Stimulated activated effector memory CD8-positive, alpha-beta T cell treated with anti-CD3 and anti-CD28 coated beads, Interleukin-12 subunit alpha, Interleukin-12 subunit beta, amount 100 ng/mL, for 72 hours (primary cell): ENCODE measurements around the gene TRAPPC8.

Source experiments
- ATAC-seq: fragments of 150-1000 bp; cut with Tn5 transposase; 2 replicates; pipeline ENCODE4 v1.10.0; 2021
- DNase-seq, 2 donors: peaks; one replicate each; pipeline ENCODE4 v3.0.0; 2021 to 2022; ENCODE audit warnings: low spot score in 2 of 2
- H3K27ac Mint-ChIP-seq: one replicate; pipeline ENCODE4 v1.8.0; 2022; ENCODE audit warnings: mild to moderate bottlenecking, mixed read lengths
- H3K36me3 Mint-ChIP-seq: one replicate; pipeline ENCODE4 v1.8.0; 2022; ENCODE audit warnings: mild to moderate bottlenecking, mixed read lengths
- H3K4me1 Mint-ChIP-seq: one replicate; pipeline ENCODE4 v1.8.0; 2022; ENCODE audit warnings: mixed read lengths
- H3K4me3 Mint-ChIP-seq: one replicate; pipeline ENCODE4 v1.8.0; 2022; ENCODE audit warnings: mild to moderate bottlenecking, mixed read lengths
- H3K9me3 Mint-ChIP-seq: one replicate; pipeline ENCODE4 v1.8.0; 2022; ENCODE audit warnings: mixed read lengths

The TRAPPC8 gene, protein sequence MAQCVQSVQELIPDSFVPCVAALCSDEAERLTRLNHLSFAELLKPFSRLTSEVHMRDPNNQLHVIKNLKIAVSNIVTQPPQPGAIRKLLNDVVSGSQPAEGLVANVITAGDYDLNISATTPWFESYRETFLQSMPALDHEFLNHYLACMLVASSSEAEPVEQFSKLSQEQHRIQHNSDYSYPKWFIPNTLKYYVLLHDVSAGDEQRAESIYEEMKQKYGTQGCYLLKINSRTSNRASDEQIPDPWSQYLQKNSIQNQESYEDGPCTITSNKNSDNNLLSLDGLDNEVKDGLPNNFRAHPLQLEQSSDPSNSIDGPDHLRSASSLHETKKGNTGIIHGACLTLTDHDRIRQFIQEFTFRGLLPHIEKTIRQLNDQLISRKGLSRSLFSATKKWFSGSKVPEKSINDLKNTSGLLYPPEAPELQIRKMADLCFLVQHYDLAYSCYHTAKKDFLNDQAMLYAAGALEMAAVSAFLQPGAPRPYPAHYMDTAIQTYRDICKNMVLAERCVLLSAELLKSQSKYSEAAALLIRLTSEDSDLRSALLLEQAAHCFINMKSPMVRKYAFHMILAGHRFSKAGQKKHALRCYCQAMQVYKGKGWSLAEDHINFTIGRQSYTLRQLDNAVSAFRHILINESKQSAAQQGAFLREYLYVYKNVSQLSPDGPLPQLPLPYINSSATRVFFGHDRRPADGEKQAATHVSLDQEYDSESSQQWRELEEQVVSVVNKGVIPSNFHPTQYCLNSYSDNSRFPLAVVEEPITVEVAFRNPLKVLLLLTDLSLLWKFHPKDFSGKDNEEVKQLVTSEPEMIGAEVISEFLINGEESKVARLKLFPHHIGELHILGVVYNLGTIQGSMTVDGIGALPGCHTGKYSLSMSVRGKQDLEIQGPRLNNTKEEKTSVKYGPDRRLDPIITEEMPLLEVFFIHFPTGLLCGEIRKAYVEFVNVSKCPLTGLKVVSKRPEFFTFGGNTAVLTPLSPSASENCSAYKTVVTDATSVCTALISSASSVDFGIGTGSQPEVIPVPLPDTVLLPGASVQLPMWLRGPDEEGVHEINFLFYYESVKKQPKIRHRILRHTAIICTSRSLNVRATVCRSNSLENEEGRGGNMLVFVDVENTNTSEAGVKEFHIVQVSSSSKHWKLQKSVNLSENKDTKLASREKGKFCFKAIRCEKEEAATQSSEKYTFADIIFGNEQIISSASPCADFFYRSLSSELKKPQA (N-terminal part only)

DNA sequence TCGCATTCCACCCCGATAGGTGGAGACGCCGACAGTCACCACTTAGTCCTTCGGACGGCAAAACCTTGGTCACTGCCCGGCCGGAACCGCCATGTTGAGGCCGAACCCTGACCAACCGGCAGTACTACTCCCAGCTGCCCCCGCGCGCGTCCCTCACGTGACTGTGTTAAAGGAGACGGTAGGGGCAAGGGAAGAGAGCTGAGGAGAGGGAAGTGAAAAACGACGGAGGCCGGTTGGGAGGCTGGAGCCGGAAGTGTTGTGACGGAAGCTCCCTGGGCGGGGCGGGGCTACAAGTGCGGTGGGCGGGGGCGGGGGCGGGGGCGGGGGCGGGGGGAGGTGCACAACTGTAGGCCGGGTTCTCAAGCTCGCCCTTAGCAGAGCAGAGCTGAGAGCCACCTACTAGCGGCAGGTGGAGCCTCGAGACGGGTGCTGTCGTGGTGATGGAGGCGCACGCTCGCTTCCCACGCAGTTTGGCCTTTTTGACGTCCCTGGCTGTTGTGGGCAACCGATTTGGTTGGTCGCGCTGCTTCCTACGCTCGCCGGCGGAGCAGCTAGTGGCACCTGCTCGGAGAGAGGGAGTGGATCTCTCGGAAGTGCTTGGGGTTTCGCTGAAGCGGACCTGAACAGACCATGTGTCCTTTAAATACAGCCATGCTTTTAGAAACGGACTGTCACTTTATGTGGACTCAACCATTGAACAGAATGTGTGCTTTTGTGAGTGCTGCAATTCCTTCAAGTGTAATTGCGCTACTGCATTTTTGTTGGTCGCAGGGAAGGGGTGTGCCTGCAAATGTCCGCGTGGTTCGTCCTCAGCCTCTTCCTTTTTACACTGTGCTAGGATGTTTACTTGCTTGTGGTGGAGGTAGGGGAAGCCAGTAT lies at the start of gene TRAPPC8:
TSS of gene TRAPPC8 (minus strand) at position 130 of the 879 bp plus-strand sequence. CDS start 364 bp downstream, outside the sequence.
- H3K4me1 Mint-ChIP-seq = peaks cover 27% of the 10 kb centered on the region
- H3K27ac Mint-ChIP-seq = peak within 1 kb of the TSS; percentile 96
- peaks cover 19% of the 10 kb centered on the region for H3K36me3 Mint-ChIP-seq
- DNase-seq (peak; percentile 78 to 96), ATAC-seq (peak; percentile 88)
- H3K9me3 Mint-ChIP-seq = no peaks in the 10 kb centered on the region
- H3K4me3 Mint-ChIP-seq = peak within 1 kb of the TSS; percentile 92

DNA sequence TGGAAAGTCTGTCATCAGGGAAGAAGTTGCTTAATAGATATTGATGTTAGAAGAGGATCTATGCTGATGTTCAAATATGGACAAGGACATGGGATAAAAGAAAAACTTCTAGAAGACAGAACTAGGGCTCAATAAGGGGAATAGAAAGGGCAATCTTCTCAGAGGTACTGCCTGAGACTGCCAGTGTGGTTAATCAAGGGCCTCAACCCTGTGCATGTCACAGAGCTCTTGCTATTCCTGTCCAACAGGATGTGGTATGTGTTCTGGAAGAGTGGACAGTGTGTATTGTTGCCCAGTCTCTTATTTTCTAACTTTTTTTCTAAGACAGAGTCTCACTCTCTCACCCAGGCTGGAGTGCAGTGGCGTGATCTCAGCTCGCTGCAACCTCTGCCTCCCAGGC lies 47.9 kb upstream of the TRAPPC8 start:
- ATAC-seq = no peak
- Mint-ChIP-seq H3K27ac (no peak overlapping the region), H3K36me3 (no peaks in the 10 kb centered on the region), H3K9me3 (no peaks in the 10 kb centered on the region), H3K4me1 (no peaks in the 10 kb centered on the region), H3K4me3 (no peak overlapping the region)
- no peak for DNase-seq

DNA sequence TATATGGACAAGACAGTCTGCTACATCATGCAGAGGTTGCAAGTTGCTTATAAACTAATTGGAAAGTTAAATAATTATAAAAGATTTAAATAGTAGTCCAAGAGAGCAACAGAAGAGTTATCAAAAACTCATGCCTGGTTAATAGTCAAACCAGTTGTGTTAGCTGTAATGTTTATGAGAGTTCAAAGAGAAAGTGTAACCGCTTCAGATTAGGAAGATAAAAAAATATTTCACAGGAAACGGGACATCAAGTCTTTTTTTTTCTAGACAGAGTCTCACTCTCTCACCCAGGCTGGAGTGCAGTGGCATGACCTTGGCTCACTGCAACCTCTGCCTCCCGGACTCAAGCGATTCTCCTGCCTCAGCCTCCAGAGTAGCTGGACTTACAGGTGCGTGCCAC lies 41.0 kb upstream of the TRAPPC8 start:
- H3K36me3 Mint-ChIP-seq = no peaks in the 10 kb centered on the region

DNA sequence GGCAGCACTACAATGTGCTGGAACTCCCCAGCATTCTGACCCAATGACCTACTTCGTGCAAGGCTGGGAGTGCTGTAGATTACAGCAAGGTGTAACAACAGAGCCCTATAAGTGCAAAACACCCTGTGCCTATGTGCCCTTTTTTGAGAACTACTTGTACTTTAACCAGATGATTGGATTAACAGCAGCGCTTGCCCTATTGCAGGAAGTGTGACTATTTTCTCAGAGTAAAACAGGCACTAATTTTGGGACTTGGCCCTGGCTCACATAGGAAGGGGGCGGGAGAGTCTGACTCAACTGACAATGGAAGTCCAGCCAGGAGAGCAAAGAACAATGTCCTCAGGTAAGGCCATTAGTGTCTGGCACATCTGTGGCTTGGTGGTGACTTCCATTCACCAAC lies 40.1 kb upstream of the TRAPPC8 start:
- H3K27ac Mint-ChIP-seq = no peak overlapping the region
- DNase-seq = no peak

More for the DNA sequence above, 41.0 kb upstream of the TRAPPC8 start:
- H3K27ac Mint-ChIP-seq = no peak overlapping the region
- peaks cover under 1% of the 10 kb centered on the region for H3K9me3 Mint-ChIP-seq
- H3K4me1 Mint-ChIP-seq = peaks cover 21% of the 10 kb centered on the region
- ATAC-seq (no peak), DNase-seq (no peak)
- no peak overlapping the region for H3K4me3 Mint-ChIP-seq

DNA sequence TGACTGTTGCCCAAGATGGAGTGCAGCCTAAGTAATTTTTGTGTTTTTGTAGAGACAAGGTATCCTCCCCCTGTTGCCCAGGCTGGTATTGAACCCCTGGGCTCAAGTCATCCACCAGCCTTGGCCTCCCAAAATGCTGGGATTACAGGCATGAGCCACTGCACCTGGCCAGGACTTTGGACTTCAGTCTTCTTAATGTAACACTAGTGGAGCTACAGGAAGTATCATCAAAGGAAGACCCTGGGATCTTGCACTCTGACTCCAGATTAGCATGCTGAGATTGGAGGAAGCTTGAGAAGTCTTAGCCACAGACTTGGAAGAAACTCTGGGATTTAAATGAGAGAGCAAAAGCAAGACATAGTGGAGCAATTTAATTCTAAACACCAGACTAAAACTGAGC lies 37.9 kb upstream of the TRAPPC8 start:
- no peak for ATAC-seq
- Mint-ChIP-seq H3K4me1 (peaks cover 21% of the 10 kb centered on the region), H3K4me3 (no peak overlapping the region), H3K9me3 (peaks cover 3% of the 10 kb centered on the region), H3K27ac (no peak overlapping the region), H3K36me3 (no peaks in the 10 kb centered on the region)
- DNase-seq = no peak

More for the DNA sequence above, 40.1 kb upstream of the TRAPPC8 start:
- H3K4me3 Mint-ChIP-seq = no peak overlapping the region
- no peak for ATAC-seq
- peaks cover 3% of the 10 kb centered on the region for H3K9me3 Mint-ChIP-seq
- H3K4me1 Mint-ChIP-seq = peaks cover 21% of the 10 kb centered on the region
- H3K36me3 Mint-ChIP-seq = no peaks in the 10 kb centered on the region

DNA sequence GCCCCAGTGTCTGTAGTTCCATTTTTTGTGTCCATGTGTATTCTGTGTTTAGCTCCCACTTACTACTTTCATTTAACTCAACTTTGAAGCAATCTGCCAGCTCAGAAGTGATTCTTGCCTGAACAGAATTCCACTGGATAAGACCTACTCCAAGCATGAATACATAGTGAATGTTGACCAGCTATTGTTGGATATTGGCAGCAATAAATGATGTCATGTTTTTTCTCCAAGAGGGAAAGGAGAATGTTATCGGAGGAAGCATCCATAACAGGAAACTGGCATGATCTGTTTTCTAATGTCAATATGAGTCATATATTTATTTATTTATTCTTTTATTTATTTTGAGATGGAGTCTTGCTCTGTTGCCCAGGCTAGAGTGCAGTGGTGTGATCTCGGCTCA lies 36.8 kb upstream of the TRAPPC8 start:
- ATAC-seq (no peak), DNase-seq (no peak)
- H3K4me3 Mint-ChIP-seq = no peak overlapping the region
- peaks cover 19% of the 10 kb centered on the region for H3K4me1 Mint-ChIP-seq
- H3K36me3 Mint-ChIP-seq = no peaks in the 10 kb centered on the region
- H3K27ac Mint-ChIP-seq = no peak overlapping the region
- H3K9me3 Mint-ChIP-seq = peaks cover 6% of the 10 kb centered on the region

DNA sequence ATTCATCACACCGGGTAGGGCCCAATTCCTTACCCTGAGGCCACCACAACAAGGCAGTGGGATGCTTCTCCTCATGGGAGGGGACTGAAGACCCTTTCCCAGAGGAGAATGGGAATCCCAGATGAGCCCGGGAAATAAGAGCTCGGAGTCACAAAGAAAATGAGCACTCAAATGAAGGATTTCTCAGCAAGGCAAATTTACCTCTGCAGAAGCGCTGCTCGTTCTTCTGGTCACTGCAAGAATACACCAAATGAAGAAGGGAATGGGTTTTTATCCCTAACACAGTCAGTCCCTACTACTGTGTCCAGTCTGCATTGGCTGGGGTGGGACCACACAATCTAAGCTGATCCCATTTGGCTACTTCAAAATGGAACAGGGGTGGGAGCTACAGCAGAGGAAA lies 35.7 kb upstream of the TRAPPC8 start:
- Mint-ChIP-seq H3K27ac (no peak overlapping the region), H3K9me3 (peaks cover 14% of the 10 kb centered on the region), H3K36me3 (no peaks in the 10 kb centered on the region), H3K4me1 (peaks cover 9% of the 10 kb centered on the region), H3K4me3 (no peak overlapping the region)
- ATAC-seq (no peak), DNase-seq (no peak)

DNA sequence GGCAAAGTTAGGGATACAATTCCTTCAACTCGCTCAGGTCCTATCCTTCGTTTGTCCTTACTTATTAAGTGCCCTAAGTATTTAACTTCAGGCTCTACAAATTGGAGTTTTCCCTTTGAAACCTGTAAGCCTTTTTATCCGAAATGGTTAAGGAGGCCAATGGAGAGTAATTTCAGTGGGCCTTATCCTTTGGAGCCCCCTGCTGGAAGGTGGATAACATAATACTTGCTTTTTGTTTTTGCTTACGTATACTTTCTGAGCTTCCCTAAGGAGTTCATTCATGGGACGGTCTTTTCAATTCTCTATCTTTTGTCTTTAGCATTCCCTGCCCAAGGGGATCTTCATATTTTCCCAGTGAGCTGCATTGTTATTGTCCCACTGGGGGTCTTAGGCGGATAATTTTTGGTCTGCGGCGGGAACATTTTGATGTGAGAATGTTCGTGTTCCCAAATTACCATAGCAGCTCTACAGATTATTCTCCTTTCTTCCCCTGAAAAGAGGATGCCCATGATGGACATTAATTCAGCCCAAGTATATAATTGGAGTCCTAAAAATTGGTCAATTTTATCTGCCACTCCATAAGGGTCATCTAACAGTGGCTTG lies 34.4 kb upstream of the TRAPPC8 start:
- Mint-ChIP-seq H3K4me1 (no peaks in the 10 kb centered on the region), H3K36me3 (no peaks in the 10 kb centered on the region), H3K4me3 (no peak overlapping the region), H3K27ac (no peak overlapping the region), H3K9me3 (peaks cover 14% of the 10 kb centered on the region)
- DNase-seq = no peak
- no peak for ATAC-seq

DNA sequence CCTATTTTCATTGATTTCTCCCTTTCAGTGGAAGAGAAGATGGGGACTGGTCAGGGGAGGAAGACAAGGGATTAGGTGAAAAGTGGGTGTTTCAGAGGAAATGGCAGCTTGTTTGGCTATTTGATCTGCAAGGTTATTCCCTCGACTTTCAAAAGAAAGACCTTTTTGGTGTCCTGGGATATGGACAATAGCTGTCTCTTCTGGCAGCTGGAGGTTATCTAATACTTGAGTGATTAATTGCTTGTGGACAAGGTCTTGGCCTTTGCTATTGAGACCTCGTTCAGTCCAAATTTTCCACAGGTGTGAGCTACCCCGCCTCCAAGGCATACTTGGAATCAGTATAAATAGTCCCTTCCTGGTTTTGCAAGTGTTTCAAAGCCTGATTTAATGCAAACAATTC lies 33.3 kb upstream of the TRAPPC8 start:
- DNase-seq (no peak), ATAC-seq (no peak)
- no peaks in the 10 kb centered on the region for H3K36me3 Mint-ChIP-seq
- no peak overlapping the region for H3K27ac Mint-ChIP-seq
- H3K4me3 Mint-ChIP-seq = no peak overlapping the region
- H3K9me3 Mint-ChIP-seq = peaks cover 16% of the 10 kb centered on the region
- no peaks in the 10 kb centered on the region for H3K4me1 Mint-ChIP-seq

DNA sequence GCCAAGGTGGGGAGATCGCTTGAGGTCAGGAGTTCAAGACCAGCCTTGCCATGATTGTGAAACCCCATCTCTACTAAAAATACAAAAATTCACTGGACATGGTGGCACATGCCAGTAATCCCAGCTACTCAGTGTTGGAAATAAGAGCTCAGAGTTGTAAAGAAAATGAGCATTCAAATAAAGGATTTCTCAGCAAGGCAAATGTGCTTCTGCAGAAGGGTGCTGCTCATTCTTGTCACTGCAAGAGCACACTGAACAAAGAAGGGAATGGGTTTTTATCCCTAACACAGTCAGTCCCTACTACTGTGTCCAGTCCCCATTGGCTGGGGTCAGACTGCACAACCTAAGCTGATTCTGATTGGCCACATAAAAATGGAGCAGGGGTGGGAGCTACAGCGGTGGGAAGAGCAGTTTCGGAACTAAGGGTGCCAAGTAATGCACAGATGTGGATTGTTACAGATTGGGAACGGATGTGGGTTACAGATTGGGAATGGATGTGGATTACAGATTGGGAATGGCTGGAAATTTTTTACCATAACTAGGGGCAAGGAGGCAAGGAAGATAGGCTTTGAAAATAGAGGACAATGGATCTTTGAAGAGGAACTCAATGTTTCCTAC lies 31.1 kb upstream of the TRAPPC8 start:
- H3K4me1 Mint-ChIP-seq = no peaks in the 10 kb centered on the region
- H3K27ac Mint-ChIP-seq = no peak overlapping the region
- H3K4me3 Mint-ChIP-seq = no peak overlapping the region
- peaks cover 16% of the 10 kb centered on the region for H3K9me3 Mint-ChIP-seq
- DNase-seq (no peak), ATAC-seq (no peak)
- no peaks in the 10 kb centered on the region for H3K36me3 Mint-ChIP-seq

DNA sequence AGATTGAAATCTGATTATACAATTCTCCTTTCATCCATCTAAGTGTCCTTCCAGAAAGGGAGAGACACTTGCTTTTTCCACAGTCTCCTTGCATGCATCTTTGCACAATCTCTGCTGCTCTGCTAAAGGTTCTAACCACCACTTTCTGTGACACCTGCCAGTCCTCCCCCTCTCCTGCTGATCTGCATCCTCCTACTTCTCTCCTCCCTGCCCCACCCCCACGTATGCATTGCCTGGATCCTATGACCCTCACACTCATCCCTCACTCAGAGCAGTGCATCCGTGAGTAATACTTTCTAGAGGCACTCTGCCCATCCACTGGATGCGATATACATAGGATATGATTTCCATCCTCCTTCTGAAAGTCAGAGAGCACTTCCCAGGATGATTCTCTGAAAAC lies 27.7 kb upstream of the TRAPPC8 start:
- Mint-ChIP-seq H3K36me3 (no peaks in the 10 kb centered on the region), H3K27ac (no peak overlapping the region), H3K4me1 (no peaks in the 10 kb centered on the region), H3K4me3 (no peak overlapping the region), H3K9me3 (peaks cover 13% of the 10 kb centered on the region)
- no peak for DNase-seq
- ATAC-seq = no peak

DNA sequence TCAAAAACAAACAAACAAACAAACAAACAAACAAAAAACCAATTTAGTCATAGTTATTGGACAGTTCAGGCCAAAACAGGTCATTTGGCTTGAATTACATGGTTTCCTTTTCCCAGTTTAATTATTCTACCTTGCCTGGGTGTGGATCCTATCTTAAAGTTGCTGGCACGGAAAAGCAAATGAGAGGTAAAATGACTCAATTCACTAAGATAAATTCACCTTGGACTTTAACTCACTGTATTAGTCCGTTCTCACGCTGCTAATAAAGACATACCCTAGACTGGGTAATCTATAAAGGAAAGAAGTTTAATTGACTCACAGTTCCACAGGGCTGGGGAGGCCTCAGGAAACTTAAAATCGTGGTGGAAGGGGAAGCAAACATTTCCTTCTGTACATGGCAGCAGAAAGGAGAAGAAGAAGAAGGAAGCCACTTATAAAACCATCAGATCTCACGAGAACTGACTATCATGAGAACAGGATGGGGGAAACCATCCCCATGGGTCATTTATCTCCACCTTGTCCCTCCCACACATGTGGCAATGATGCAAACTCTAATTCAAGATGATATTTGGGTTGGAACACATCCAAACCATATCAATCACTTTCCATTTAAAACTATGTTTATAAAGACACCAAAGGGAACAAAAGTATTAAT lies 22.5 kb upstream of the TRAPPC8 start:
- H3K4me3 Mint-ChIP-seq = no peak overlapping the region
- no peaks in the 10 kb centered on the region for H3K9me3 Mint-ChIP-seq
- DNase-seq = no peak
- no peak overlapping the region for H3K27ac Mint-ChIP-seq
- no peaks in the 10 kb centered on the region for H3K4me1 Mint-ChIP-seq
- no peaks in the 10 kb centered on the region for H3K36me3 Mint-ChIP-seq
- no peak for ATAC-seq

DNA sequence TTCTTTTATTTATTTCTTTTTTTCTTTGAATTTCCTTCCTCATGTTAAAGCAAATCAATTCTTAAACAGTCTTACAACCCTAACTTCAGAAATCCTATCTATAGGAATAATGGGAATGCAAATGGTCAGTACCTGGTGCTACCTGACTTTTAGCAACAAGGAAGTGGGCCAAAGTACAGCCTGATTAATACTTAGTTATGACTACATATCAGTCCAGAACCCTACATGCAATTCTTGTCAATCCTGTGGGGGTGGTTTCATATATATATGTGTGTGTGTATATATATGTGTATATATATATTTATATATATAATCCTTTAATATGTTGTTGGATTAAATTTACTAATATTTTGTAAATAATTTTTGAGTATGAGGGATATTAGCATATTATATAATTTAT lies 14.8 kb upstream of the TRAPPC8 start:
- no peak for DNase-seq
- no peaks in the 10 kb centered on the region for H3K9me3 Mint-ChIP-seq
- H3K4me1 Mint-ChIP-seq = no peaks in the 10 kb centered on the region
- no peak for ATAC-seq
- no peaks in the 10 kb centered on the region for H3K36me3 Mint-ChIP-seq
- no peak overlapping the region for H3K27ac Mint-ChIP-seq
- H3K4me3 Mint-ChIP-seq = no peak overlapping the region
